Measurements from ENCODE around the gene AUNIP.

AUNIP gene

GRCh38 chr1:25876693-25877077, 17.4 kb upstream of the AUNIP start:
- no peak for TF ChIP-seq CTCF (conservative IDR thresholded peaks at IDR 0.05; ENCODE audit: low read length)
- H3K4me3 ChIP-seq (ENCODE audit: low read length) = no peak overlapping the region
- no peak for DNase-seq (ENCODE audit: low read depth)

GRCh38 chr1:25875856-25876692, 16.8 kb upstream of the AUNIP start:
- H3K4me3 ChIP-seq (ENCODE audit: low read length) = peak overlapping the region; percentile 58
- DNase-seq (ENCODE audit: low read depth) = no peak
- TF ChIP-seq CTCF (conservative IDR thresholded peaks at IDR 0.05; ENCODE audit: low read length) = no peak

- peak; percentile 25; the same call in 1 of the 2 replicates for TF ChIP-seq CTCF (conservative IDR thresholded peaks at IDR 0.05; ENCODE audit: low read length)
- peak within 1 kb of the TSS; percentile 78 for H3K4me3 ChIP-seq (ENCODE audit: low read length)
- DNase-seq (ENCODE audit: low read depth) = peak; percentile 76
Observed at GRCh38 chr1:25875154-25875855, 16.0 kb upstream of the AUNIP start, which contains the start of gene PAQR7. TSS of gene PAQR7 (minus strand) at chr1:25875708. CDS start at chr1:25863839, 11,869 bp downstream.

GRCh38 chr1:25874635-25875153, 15.4 kb upstream of the AUNIP start:
- peak overlapping the region; percentile 78 for H3K4me3 ChIP-seq (ENCODE audit: low read length)
- no peak for TF ChIP-seq CTCF (conservative IDR thresholded peaks at IDR 0.05; ENCODE audit: low read length)
- no peak for DNase-seq (ENCODE audit: low read depth)

- H3K4me3 ChIP-seq (ENCODE audit: low read length) = peak overlapping the region; percentile 78
- no peak for DNase-seq (ENCODE audit: low read depth)
- no peak for TF ChIP-seq CTCF (conservative IDR thresholded peaks at IDR 0.05; ENCODE audit: low read length)
Observed at GRCh38 chr1:25874209-25874608, 15.0 kb upstream of the AUNIP start.

GRCh38 chr1:25873120-25873519, 13.9 kb upstream of the AUNIP start:
- no peak overlapping the region for H3K4me3 ChIP-seq (ENCODE audit: low read length)
- no peak for DNase-seq (ENCODE audit: low read depth)
- TF ChIP-seq CTCF (conservative IDR thresholded peaks at IDR 0.05; ENCODE audit: low read length) = no peak
